HUES64 (cell line): ENCODE results near the gene PEX16.

Experiments used
- H3K27ac ChIP-seq: 2 replicates; pipeline ENCODE4 v1.7.0; 2013; ENCODE audit warnings: low read depth, low read length, inconsistent platforms
- H3K27me3 ChIP-seq: 2 replicates; pipeline ENCODE4 v1.6.1; 2013; ENCODE audit warnings: mild to moderate bottlenecking, low read length; ENCODE audit not compliant: insufficient read depth
- H3K36me3 ChIP-seq: 2 replicates; pipeline ENCODE4 v1.6.1; 2013; ENCODE audit warnings: mild to moderate bottlenecking, low read length; ENCODE audit not compliant: insufficient read depth
- H3K4me1 ChIP-seq: 2 replicates; pipeline ENCODE4 v1.6.1; 2013; ENCODE audit warnings: mild to moderate bottlenecking, low read length, moderate library complexity; ENCODE audit not compliant: insufficient read depth
- H3K4me3 ChIP-seq: 2 replicates; pipeline ENCODE4 v1.5.1; 2013; ENCODE audit warnings: mild to moderate bottlenecking, low read length, moderate library complexity
- H3K9ac ChIP-seq: 2 replicates; pipeline ENCODE4 v1.6.1; 2013; ENCODE audit warnings: mild to moderate bottlenecking, low read depth, low read length
- H3K9me3 ChIP-seq: 2 replicates; pipeline ENCODE4 v1.6.1; 2013; ENCODE audit warnings: low read depth, low read length; ENCODE audit not compliant: insufficient read depth
- WGBS: fragments of 150-250, 120-280 bp; methylation state at CpG from one replicate; pipeline ENCODE4 v1.1.7; 2013; ENCODE audit warnings: missing lambda C conversion rate; 5-methylcytosine and 5-hydroxymethylcytosine counted together

The PEX16 gene

GRCh38 chr11:45890886-45891550 is 26.7 kb downstream of the PEX16 start:
- no peaks in the 10 kb centered on the region for H3K36me3 ChIP-seq
- peaks cover 12% of the 10 kb centered on the region for H3K4me1 ChIP-seq
- no peaks in the 10 kb centered on the region for H3K9me3 ChIP-seq
- H3K27ac ChIP-seq, result no peak overlapping the region
- 88% methylated on average over 9 of the region's 9 CpGs for WGBS
- no peak overlapping the region for H3K9ac ChIP-seq
- H3K27me3 ChIP-seq, result peaks cover 7% of the 10 kb centered on the region; the same call in 1 of the 2 replicates
- H3K4me3 ChIP-seq, result no peak overlapping the region

GRCh38 chr11:45889966-45890365 is 27.7 kb downstream of the PEX16 start:
- Histone ChIP-seq H3K27me3 (peaks cover 9% of the 10 kb centered on the region; the same call in 1 of the 2 replicates), H3K4me3 (no peak overlapping the region), H3K9ac (no peak overlapping the region), H3K36me3 (no peaks in the 10 kb centered on the region), H3K4me1 (peaks cover 12% of the 10 kb centered on the region), H3K27ac (no peak overlapping the region), H3K9me3 (no peaks in the 10 kb centered on the region)
- 89% methylated on average over 9 of the region's 9 CpGs for WGBS

GRCh38 chr11:45889555-45889954 is 28.1 kb downstream of the PEX16 start:
- peaks cover 12% of the 10 kb centered on the region for H3K4me1 ChIP-seq
- 83% methylated on average over 8 of the region's 8 CpGs for WGBS
- H3K27me3 ChIP-seq, result peaks cover 9% of the 10 kb centered on the region; the same call in 1 of the 2 replicates
- H3K4me3 ChIP-seq, result no peak overlapping the region
- no peak overlapping the region for H3K27ac ChIP-seq
- H3K9me3 ChIP-seq, result no peaks in the 10 kb centered on the region
- no peak overlapping the region for H3K9ac ChIP-seq
- no peaks in the 10 kb centered on the region for H3K36me3 ChIP-seq

- Histone ChIP-seq H3K27me3 (peaks cover 9% of the 10 kb centered on the region; the same call in 1 of the 2 replicates), H3K9me3 (no peaks in the 10 kb centered on the region), H3K27ac (no peak overlapping the region), H3K36me3 (no peaks in the 10 kb centered on the region), H3K4me1 (0 out of 2 replicates have a peak, but pooled peaks cover under 1% of the 10 kb centered on the region), H3K9ac (no peak overlapping the region), H3K4me3 (no peak overlapping the region)
- WGBS, result 93% methylated on average over 10 of the region's 10 CpGs
Measured at GRCh38 chr11:45887587-45887986, 30.1 kb downstream of the PEX16 start.

GRCh38 chr11:45886816-45887520 is 30.7 kb downstream of the PEX16 start:
- H3K36me3 ChIP-seq, result no peaks in the 10 kb centered on the region
- H3K9me3 ChIP-seq, result no peaks in the 10 kb centered on the region
- H3K9ac ChIP-seq, result no peak overlapping the region
- H3K4me1 ChIP-seq, result no peaks in the 10 kb centered on the region
- H3K27me3 ChIP-seq, result peaks cover 9% of the 10 kb centered on the region; the same call in 1 of the 2 replicates
- 88% methylated on average over 4 of the region's 4 CpGs for WGBS
- no peak overlapping the region for H3K27ac ChIP-seq
- peak overlapping the region; percentile 75; the same call in 1 of the 2 replicates for H3K4me3 ChIP-seq

GRCh38 chr11:45885921-45886721 is 31.6 kb downstream of the PEX16 start:
- H3K9me3 ChIP-seq, result no peaks in the 10 kb centered on the region
- no peak overlapping the region; the same call in 1 of the 2 replicates for H3K27ac ChIP-seq
- H3K36me3 ChIP-seq, result peaks cover 4% of the 10 kb centered on the region; the same call in 1 of the 2 replicates
- no peaks in the 10 kb centered on the region for H3K4me1 ChIP-seq
- 11% methylated on average over 42 of the region's 43 CpGs for WGBS
- H3K4me3 ChIP-seq, result peak overlapping the region; percentile 75
- peak overlapping the region; percentile 59; the same call in 1 of the 2 replicates for H3K9ac ChIP-seq
- peaks cover 9% of the 10 kb centered on the region; the same call in 1 of the 2 replicates for H3K27me3 ChIP-seq

- Histone ChIP-seq H3K9me3 (no peaks in the 10 kb centered on the region), H3K27me3 (peaks cover 9% of the 10 kb centered on the region; the same call in 1 of the 2 replicates), H3K27ac (no peak within 1 kb of the TSS; the same call in 1 of the 2 replicates), H3K36me3 (peaks cover 7% of the 10 kb centered on the region), H3K4me1 (no peaks in the 10 kb centered on the region), H3K9ac (peak within 1 kb of the TSS; percentile 59; the same call in 1 of the 2 replicates), H3K4me3 (peak within 1 kb of the TSS; percentile 75)
- WGBS, result 1% methylated on average over 73 of the region's 73 CpGs
Measured at GRCh38 chr11:45885274-45885920, 32.3 kb downstream of the PEX16 start, which contains the start of gene MAPK8IP1. Gene MAPK8IP1 (plus strand): TSS chr11:45885651. CDS start chr11:45885821, 170 bp downstream.

- Histone ChIP-seq H3K9me3 (no peaks in the 10 kb centered on the region), H3K9ac (no peak overlapping the region), H3K4me1 (no peaks in the 10 kb centered on the region), H3K27me3 (peaks cover 9% of the 10 kb centered on the region; the same call in 1 of the 2 replicates), H3K36me3 (peaks cover 7% of the 10 kb centered on the region), H3K27ac (no peak overlapping the region), H3K4me3 (no peak overlapping the region)
- WGBS, result 87% methylated on average over 10 of the region's 10 CpGs
Measured at GRCh38 chr11:45884596-45885185, 33.0 kb downstream of the PEX16 start.

- no peaks in the 10 kb centered on the region for H3K9me3 ChIP-seq
Measured at GRCh38 chr11:45881708-45882368, 35.8 kb downstream of the PEX16 start.

More at GRCh38 chr11:45881708-45882368, 35.8 kb downstream of the PEX16 start:
- H3K27me3 ChIP-seq, result peaks cover 7% of the 10 kb centered on the region; the same call in 1 of the 2 replicates
- peaks cover 7% of the 10 kb centered on the region for H3K36me3 ChIP-seq
- H3K27ac ChIP-seq, result no peak overlapping the region
- no peak overlapping the region for H3K4me3 ChIP-seq
- peaks cover 3% of the 10 kb centered on the region for H3K4me1 ChIP-seq
- H3K9ac ChIP-seq, result no peak overlapping the region
- WGBS, result 88% methylated on average over 4 of the region's 6 CpGs
